Measurements from ENCODE around the gene STIM1. TPM values are rescaled to one million over a fixed set of nuclear protein-coding genes. Genes with fewer than 3 reads are reported as not detected.
A peak's percentile ranks its signal among the peaks of the same experiment; 100 is the strongest.

Gene STIM1
- total RNA-seq, 1 experiment from 2014 or later: 15.2 TPM

DNA sequence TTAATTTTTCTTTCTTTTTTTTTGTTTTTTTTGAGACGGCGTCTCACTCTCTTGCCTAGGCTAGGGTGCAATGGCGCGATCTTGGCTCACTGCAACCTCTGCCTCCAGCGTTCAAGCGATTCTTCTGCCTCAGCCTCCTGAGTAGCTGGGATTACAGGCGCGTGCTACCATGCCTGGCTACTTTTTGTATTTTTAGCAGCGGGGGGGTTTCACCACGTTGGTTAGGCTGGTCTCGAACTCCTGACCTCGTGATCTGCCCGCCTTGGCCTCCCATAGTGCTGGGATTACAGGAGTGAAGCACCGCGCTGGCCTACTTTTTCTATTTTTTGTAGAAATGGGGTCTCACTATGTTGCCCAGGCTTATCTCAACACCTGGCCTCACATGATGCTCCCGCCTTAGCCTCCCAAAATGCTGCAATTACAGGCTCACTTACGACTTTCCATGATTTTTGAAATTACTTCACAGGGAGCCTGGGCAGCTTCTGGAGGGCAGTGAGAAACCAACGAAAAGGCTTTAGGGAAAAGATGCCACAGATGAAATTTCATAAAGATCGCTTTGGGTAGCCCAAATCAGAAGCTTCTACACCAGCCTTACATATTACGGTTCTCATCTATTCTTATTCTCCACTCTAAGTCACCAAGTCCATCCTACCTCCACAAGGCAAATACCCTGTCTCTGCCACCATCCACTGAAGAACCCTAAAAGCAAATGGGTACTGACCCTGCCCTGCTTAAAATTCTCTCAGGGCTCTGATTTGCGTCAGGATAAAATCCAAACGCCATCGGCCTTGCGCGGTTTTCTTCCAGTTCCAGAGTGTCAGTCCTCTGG, 238.3 kb downstream of the STIM1 start:
- Histone ChIP-seq H2BK5ac (ENCODE audit: insufficient read length, low read length) (no peak overlapping the region), H4K8ac (replicated peaks; ENCODE audit: insufficient read length, low read depth, low read length) (no peak overlapping the region), H3K9me3 (ENCODE audit: control insufficient read depth, low read depth, low read length) (no peaks in the 10 kb centered on the region), H3T11ph (ENCODE audit: low read length) (no peak overlapping the region), H3K27ac (ENCODE audit: insufficient read length, low read depth, low read length) (no peak overlapping the region), H3K18ac (ENCODE audit: insufficient read length, low read depth, low read length) (no peak overlapping the region), H3K79me2 (ENCODE audit: insufficient read depth, low read length) (no peaks in the 10 kb centered on the region; the same call in 1 of the 2 replicates), H3K23ac (ENCODE audit: insufficient read length, low read depth, low read length) (no peak overlapping the region), H3K79me1 (ENCODE audit: insufficient read depth, low read depth, low read length, poor library complexity, severe bottlenecking) (peaks cover 2% of the 10 kb centered on the region), H3K4ac (ENCODE audit: low read depth, low read length) (no peak overlapping the region), H2AK5ac (ENCODE audit: insufficient read length, low read length) (no peak overlapping the region), H3K23me2 (ENCODE audit: insufficient read length, low read depth, low read length, poor library complexity, severe bottlenecking) (peaks cover 9% of the 10 kb centered on the region), H3K56ac (ENCODE audit: insufficient read length, low read depth, low read length) (no peak overlapping the region), H3K27me3 (ENCODE audit: insufficient read depth, low read length) (no peaks in the 10 kb centered on the region), H3K14ac (ENCODE audit: insufficient read depth, low read length) (no peak overlapping the region), H2BK15ac (ENCODE audit: low read depth, low read length) (no peak overlapping the region), H4K91ac (ENCODE audit: insufficient read length, low read depth, low read length) (no peak overlapping the region), H4K5ac (ENCODE audit: insufficient read length, low read depth, low read length) (no peak overlapping the region), H2AFZ (ENCODE audit: low read length) (no peak overlapping the region), H3K4me1 (ENCODE audit: insufficient read depth, low read length) (no peaks in the 10 kb centered on the region; the same call in 1 of the 2 replicates), H2BK12ac (ENCODE audit: insufficient read length, low read depth, low read length) (no peak overlapping the region), H3K4me2 (ENCODE audit: insufficient read depth, insufficient read length, low read length) (peak overlapping the region; percentile 88), H3K9ac (ENCODE audit: extremely low read depth, insufficient read length, low read length) (peak overlapping the region; percentile 75), H2BK120ac (ENCODE audit: low read depth, low read length, poor library complexity, severe bottlenecking) (no peak overlapping the region), H4K20me1 (ENCODE audit: control insufficient read depth, insufficient read depth, insufficient read length) (no peaks in the 10 kb centered on the region), H2BK20ac (ENCODE audit: low read depth, low read length, poor library complexity, severe bottlenecking) (no peak overlapping the region)
- TF ChIP-seq, protein P1, sequence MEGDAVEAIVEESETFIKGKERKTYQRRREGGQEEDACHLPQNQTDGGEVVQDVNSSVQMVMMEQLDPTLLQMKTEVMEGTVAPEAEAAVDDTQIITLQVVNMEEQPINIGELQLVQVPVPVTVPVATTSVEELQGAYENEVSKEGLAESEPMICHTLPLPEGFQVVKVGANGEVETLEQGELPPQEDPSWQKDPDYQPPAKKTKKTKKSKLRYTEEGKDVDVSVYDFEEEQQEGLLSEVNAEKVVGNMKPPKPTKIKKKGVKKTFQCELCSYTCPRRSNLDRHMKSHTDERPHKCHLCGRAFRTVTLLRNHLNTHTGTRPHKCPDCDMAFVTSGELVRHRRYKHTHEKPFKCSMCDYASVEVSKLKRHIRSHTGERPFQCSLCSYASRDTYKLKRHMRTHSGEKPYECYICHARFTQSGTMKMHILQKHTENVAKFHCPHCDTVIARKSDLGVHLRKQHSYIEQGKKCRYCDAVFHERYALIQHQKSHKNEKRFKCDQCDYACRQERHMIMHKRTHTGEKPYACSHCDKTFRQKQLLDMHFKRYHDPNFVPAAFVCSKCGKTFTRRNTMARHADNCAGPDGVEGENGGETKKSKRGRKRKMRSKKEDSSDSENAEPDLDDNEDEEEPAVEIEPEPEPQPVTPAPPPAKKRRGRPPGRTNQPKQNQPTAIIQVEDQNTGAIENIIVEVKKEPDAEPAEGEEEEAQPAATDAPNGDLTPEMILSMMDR (conservative IDR thresholded peaks at IDR 0.05): no peak
- Mint-ChIP-seq H3K27ac (peak overlapping the region; percentile 91 to 98 (median 97)), H3K4me3 (peak overlapping the region; percentile 95 to 96), H3K9me3 (no peaks in the 10 kb centered on the region), H3K27me3 (ENCODE audit: low read depth) (no peaks in the 10 kb centered on the region), H3K4me1 (peaks cover 14 to 16% of the 10 kb centered on the region in 2 experiments), H3K36me3 (ENCODE audit: insufficient read depth in 1 of 3, low read depth in 3 of 3) (peaks cover 0 to 15% (median 3%) of the 10 kb centered on the region in 3 experiments; a peak in 3 of 7 replicates)
- DNase-seq: no peak
- WGBS (ENCODE audit: extremely low coverage, insufficient read length, low lambda C conversion rate): no CpG with 5 or more reads among the region's 25 CpGs

All from H9 (cell line).